ENCODE data around the gene SLFN14.
A peak's percentile ranks its signal among the peaks of the same experiment; 100 is the strongest.
"Not testable (repeated sequence)": the region's sequence is repeated elsewhere in the genome, so short reads cannot be mapped to it uniquely, and the experiment has no call there.

Gene SLFN14

DNA sequence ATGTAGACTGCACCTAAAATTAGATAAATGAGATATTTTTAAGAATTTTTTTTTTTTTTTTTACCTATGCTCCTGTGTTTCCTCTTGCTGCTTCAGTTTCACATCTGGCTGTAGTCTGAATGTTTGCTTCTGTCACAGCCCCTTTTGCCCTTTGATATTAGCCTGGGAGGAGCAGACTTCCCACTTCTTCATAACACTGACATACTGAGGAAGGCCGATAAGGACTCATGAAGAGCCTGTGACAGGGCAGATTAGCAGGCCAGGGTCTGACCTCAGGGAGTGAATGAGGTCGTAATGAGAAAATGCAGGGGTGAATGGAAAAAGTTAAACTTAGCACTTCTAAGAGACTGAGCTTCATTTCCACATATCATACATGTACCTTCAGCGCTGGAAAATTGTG is at the start of gene SLFN14:
Gene SLFN14, minus strand, starts transcription at position 117 of the 400 bp plus-strand sequence. CDS start 2,757 bp downstream, outside the sequence.
- no peak for DNase-seq (ENCODE audit: low read depth in 2 of 2)

DNA sequence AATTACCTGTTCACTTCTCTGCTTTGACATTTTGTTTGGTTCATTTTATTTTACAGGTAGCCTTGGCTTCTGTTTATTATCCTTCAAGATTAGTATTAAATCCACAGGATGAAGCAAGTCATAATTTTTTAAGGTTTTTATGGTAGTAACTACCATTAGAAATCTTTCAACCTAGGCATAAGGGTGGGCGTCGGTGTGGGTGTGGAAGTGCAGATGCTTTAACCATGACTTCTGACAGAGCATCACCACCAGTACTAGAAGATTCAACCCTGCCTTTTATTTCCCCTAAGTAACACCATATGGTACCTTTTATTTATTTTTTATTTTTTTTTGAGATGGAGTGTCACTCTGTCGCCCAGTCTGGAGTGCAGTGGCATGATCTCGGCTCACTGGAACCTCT is 49.2 kb upstream of the SLFN14 start:
- no peak for DNase-seq (ENCODE audit: low read depth in 2 of 2)

DNA sequence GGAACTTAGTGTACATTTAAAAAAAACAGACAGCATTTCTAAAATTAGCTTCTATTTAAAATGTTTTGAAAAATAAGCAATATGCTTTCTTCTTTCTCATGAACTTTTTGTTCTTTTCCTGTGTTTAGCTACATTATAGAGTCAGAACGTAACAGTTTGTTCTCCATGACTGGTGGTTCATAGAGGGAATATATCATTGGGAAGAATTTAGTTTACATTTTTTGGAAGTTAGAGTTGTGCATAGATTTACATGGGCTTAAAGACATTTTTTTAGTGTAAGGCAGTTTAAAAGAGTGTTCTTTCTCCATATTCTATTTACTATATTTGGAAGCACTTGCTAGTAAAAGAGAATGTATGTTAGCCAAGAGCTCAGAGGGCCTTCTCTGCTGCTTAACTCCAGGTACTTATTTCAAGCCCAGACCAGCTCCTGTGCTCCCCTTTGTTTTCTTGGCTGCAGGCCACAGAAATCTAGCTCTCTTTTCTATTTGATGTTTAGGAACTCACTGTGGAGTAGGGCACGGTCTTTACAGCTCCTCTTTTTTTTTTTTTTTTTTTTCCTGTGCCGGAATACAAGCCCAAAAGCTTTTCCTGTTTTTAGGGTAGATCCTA is 46.7 kb upstream of the SLFN14 start:
- no peak for DNase-seq (ENCODE audit: low read depth in 2 of 2)

DNA sequence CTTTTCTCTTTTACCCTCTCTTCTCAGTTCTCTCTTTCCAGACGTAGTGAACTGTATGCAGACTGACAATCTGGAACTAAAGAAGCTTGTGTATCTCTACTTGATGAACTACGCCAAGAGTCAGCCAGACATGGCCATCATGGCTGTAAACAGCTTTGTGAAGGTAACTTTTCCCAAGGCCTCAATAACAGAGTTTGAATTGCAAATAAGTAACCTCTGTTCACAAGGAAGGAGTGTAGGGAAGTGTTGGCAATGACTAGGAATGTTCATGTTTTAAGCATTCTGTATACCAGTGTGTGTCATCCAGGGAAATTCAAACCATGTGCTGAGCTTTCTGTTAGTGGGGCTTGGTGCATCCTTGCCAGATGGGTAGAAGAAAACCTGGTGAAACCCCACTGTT is 45.1 kb upstream of the SLFN14 start:
- DNase-seq (ENCODE audit: low read depth in 2 of 2): no peak

DNA sequence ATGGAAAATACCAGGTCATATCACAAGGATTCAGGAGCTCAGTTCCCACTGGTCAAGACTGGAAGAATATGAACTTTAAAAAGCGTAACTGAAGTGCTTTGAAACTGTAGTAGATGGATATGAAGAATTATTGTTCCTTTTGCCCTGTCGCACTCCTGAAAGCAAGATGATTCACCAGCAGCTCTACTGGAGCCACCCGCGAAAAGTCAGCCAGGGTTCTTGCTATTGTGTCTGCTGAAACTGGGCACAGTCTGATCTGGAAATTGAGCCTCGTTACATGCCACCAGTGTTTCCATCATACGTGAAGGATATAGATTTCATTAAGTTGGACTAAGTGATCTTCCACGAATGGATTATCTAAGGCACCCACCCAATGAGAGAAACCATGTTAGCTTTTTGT is 43.1 kb upstream of the SLFN14 start:
- no peak for DNase-seq (ENCODE audit: low read depth in 2 of 2)

DNA sequence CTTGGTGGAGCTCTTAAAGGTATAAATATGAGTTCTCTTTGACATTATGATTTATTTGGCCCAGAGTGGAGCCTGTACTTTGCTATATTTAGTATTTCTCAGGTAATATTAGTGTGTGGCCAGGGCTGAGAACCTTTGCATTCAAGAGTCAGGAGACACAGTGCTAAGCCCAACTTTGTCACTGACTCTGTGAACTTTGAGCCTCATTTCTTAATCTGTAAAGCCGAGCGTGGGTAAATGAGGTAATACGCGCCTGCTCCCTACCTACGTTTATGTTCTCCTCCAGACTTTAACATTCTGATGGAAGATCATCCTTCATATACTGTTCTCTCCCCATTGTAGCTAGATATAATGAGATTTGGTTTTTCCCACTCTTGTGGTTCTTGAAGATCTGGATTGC is 37.0 kb upstream of the SLFN14 start:
- DNase-seq (ENCODE audit: low read depth in 2 of 2): no peak

DNA sequence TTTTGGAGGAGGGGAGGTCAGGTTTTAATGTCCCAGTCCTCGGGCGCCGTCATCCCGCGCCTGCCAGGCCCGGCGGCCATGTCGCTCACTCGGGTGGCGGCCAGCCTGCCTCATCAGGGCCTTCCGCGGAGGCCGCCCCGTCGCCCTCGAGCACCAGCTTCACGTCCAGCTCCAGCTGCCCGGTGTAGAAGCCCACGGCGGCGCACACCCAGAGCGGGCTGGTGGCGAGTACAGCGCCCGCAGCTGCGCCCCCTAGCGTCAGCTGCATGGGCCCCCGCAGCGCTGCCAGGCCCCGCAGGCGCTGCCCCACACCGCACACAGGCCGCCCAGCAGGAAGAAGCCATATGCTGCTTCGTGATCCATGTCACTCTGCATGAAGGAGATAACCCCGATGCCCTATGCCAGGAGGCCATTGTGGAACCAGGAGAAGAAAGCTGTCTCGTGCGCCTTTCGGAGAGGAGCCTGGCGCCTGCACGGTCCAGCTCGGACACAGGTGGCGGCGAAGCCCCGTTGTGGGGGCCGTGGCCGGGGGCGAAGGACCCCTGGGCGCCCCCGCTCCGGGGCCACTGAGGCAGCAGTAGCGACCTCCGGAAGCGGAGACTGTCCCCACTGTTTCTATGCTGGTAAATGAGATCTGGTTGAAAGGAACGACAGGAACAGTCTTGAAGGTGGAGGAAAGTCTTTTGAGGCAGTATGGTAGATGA is 36.1 kb upstream of the SLFN14 start:
- DNase-seq (ENCODE audit: low read depth in 2 of 2): no peak

DNA sequence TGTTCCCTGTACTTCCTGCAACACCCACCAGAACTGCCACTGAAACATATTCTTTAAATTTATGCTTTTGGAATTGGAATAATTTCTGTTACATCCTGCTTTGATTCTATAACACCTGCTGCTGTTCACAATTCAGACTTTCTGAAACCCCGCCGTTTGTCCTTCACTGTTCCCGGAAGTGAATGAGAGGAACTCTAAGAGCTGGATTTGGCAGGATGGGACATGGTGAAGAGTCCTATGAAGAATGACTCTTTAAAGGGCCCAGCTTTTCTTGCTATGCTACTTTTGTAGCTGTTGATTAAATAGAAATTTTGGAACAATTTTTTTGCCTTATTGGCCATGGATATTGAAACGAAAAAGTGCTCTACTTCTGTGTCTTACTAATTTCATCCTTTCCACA is 35.5 kb upstream of the SLFN14 start:
- DNase-seq (ENCODE audit: low read depth in 2 of 2): no peak

DNA sequence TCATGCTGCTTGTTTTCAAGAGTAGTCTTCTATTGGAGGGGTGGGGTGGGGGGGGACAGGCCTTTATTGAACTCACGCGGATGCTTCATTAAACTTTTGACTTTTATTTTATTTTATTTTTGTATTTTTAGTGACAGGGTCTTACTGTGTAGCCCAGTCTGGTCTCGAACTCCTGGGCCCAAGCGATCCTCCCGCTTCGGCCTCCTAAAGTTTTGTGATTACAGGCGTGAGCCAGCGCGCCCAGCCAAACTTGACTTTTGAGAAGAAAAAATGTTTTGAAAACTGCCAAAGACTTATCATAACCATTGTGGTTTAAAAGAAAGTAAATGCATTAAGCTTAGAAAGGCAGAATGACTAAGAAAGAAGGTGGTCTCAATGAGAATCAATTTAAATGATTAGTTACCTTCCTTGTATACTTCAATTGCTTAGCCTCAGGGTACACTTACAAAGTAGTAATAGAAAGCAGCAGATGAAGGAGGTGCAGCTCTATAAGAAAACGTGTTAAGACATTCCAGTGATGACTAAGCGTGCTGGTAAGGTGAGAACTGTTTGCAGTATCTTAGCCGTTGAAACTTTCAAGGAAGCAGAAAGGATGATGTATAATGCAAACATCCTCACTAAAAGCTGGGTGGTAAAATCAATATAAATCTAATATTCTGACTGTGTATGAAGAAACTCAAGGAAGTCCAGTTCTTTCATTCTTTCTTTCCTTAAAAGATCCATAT is 27.7 kb upstream of the SLFN14 start:
- DNase-seq (ENCODE audit: low read depth in 2 of 2): no peak

DNA sequence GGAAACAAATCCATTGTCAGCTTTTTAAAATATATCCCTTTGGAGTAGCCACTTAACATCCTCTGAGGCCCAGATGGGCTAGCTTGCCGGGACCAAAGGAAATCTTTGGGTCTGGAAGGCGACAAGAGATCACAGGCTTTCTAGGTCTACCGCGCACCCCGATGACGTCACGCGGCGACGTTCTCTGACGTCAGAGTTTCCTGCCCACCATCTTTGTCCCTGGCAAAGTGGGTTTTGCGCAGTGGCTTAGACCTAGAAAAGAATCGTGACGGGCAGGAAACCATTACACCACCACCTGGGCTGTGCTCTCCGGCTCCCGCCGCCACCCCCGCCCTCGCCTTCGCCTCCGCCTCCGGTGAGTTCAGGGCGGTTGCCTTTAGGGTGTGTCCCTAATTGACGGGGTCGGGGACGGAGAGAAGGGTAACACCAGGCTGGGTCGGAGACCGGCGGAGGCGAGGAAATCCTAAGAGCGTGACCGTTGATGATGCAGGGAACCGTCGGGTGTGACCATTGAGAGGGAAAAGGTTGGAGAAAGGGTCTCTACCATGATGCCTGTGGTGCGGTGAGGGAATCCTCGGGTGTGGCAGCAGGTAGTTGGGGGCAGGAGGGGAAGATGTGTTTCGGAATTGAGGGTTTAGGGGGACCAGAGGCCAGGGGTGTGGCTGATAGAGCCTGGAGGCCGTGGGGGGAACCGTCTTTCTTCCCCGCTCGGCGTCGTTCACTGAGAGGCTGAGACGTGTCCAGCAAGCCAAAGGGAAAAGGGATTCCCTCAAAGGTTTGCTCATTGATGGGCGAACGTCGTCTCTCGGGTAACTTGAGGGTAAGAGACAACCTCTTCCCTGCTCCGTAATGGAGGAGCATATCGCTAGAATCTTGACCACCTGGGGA is 26.7 kb upstream of the SLFN14 start, which contains the start of gene AP2B1:
Gene AP2B1, plus strand, starts transcription at position 249 of the 888 bp plus-strand sequence. CDS start 6,709 bp downstream, outside the sequence.
- peak; percentile 91 to 96 for DNase-seq (ENCODE audit: low read depth in 2 of 2)

DNA sequence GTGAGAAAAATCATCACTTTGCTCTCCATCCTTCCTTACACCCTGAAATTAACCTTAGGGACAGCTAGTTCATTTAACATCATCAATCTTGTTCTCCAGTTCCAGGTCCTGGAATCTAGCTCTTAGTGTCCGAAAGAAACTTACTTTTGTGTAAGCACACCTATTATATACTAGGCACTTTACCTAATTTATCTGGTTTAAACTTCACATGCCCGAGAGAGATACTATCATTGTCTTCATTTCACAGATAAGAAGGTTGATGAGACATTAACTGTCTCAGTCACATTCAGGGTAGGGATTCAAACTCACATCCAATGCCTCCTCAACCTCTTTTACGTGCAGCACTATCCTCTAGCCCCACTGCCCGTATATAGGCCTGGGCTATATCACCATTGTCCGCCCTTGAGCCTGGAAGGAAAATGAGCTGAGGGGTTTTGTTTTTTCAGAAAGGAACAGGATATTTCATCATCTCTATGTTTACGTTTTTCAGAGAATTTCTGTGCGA is 26.0 kb upstream of the SLFN14 start:
- DNase-seq (ENCODE audit: low read depth in 2 of 2): no peak

DNA sequence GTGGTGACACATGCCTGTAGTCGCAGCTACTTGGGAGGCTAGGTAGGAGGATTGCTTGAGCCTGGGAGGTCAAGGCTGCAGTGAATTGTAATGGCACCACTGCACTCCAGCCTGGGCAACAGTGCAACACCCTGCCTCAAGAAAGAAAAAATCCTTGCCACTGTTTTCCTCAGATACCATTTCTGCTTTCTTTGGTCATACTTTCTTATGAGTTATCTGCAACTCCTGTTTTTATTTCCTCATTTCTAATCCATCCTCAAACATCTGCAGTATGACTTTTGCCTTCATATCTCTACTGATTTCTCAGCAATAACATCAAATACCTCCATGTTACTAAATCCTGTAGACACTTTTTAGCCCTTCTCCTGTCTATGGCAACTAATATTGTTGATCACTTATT is 23.4 kb upstream of the SLFN14 start:
- no peak for DNase-seq (ENCODE audit: low read depth in 2 of 2)

DNA sequence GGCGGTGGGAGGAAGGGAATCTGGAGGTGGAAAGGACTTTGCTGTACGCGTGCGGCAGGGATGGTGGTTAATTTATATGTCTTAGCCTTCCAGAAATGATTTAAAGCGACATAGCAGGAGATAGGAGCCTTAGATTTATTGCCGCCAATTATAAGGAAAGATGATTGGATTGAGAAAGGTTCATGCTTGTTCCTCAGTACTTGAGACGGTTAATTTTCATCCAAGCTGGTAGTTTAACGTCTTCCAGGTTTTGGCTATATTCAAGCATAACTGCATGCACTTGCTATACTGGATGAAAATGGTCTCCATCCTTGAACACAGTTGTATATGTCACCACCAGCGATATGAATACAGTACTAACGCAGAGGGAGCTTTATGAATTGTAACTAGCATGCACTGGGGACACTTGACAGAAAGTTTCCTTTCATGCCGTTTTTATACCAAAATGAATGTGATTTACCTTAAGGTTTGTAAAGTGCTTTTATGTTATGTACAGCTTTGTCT is 18.4 kb upstream of the SLFN14 start:
- DNase-seq (ENCODE audit: low read depth in 2 of 2): no peak

DNA sequence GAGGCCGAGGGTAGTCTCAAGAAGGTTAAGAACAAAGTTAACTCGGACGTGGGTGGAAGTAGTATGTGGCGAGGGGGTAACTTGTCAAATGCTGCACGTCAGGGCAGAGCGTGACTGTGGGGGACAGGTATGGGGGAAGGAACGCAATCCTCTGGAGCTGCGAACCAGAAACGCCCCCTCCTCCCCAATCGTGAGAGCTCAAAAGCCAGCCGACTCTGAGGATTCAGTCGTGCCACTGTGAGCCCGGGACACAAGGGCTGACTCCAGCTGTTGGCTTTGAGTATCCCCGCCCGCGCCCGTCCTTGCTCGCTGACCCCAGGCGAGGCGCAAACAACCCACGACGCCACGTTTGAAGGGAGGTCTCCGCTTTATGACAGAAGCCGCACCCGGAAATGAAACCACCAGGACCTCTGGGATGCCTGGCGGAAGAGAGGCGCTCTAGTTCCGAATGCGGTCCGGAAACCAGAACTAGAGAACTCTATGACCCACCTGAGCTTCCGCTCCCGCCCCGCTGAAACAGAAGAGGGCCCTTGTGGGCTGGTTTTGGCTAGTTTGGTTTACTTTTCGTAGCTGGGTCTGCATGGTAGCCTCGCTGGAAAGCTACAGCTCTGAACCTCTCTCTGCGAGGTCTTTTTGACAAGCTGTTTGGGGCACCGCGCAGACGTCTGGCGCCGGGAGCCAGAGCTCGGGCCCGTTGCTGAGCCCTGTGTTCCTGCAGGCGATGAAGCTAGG is 17.7 kb upstream of the SLFN14 start, which contains the start of gene PEX12:
Gene PEX12, minus strand, starts transcription at position 375 of the 732 bp plus-strand sequence. CDS start 550 bp downstream, outside the sequence.
- DNase-seq (ENCODE audit: low read depth in 2 of 2): peak; percentile 67 to 82

DNA sequence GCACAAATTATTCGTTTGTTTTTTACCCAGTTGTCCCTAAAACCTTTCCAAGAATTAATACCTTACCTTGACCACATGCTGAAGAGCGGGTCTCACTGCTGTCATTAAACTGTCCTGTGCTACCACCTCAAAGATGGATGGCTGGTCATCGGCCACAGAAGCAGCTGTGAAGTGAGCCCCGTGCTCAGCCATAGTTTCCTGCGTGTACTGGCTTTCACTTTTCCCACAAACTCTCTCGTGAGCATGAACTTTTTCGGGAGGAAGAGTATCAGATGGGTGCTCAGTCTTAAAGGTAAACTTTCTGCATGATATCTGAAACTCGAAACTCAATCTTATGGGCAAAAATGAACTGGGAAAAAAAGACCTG is 17.2 kb upstream of the SLFN14 start:
- DNase-seq (ENCODE audit: low read depth in 2 of 2): no peak

DNA sequence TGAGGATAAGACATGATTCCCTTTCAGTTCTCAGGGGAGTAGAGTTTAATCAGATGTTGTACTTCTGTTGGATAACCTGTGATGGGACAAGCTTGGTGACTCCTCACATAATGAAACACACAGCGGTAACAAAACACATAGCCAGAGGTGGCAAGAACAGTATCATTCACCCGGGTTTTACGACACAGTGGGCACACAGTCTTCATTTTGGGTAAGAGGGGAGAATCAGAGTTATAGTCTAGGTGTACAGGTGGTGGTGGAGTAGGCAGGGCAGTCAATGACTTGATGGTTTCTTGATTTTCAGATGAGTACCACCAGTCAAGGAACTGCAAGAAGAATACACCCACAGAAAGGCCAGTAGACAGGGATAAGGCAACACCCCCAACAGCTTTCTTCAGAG is 15.1 kb upstream of the SLFN14 start:
- no peak for DNase-seq (ENCODE audit: low read depth in 2 of 2)

DNA sequence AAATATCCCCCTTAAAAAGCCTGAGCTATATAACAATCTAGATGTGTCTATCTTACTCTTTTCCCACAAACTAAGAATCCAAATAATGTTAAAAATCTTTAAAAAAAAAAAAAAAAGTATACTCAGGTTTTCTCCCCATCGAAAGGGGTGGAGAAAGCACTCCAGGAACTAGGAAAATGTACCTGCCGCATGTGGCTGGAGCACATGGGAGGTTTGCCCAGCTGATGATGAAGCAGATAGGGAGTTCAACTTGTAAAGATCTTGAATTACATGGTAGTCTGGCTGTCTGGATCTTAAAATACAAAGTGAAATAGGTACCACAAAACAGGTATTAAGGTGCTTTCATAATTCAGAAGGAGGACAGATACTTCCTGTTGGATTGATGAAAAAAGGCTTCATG is 8.8 kb upstream of the SLFN14 start:
- no peak for DNase-seq (ENCODE audit: low read depth in 2 of 2)

DNA sequence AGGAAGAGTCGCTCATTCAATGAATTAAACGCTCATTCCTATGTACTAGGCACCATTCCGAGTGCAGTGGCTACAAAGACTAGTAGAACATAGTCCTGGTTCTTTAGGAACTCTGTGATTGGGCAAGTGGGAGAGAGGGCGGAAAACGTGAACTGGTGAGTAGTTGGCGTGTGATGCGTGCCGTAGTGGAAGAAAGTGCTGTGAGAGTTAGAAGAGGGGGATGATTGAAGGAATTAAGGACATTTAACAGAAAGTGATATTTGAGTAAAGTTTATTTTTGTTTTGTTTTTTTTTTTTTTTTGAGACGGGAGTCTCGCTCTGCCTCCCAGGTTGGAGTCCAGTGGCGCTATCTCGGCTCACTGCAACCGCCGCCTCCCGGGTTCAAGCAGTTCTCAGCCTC is 7.9 kb upstream of the SLFN14 start:
- no peak for DNase-seq (ENCODE audit: low read depth in 2 of 2)

DNA sequence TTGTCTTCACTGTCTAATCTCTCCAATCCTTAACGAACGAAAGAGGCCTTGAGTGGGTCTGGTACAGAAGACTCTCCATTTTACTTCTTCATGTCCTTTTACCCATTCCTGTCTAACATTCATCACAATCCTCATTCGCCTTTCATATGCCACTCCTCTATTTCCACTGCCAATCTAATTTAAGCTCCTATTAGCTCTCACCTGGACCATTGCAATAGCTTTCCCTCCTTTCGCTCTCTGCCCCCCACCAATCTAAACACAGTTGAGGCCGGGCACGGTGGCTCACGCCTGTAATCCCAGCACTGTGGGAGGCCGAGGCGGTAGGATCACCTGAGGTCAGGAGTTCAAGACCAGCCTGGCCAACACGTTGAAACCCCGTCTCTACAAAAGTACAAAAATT is 6.3 kb upstream of the SLFN14 start:
- no peak for DNase-seq (ENCODE audit: low read depth in 2 of 2)

DNA sequence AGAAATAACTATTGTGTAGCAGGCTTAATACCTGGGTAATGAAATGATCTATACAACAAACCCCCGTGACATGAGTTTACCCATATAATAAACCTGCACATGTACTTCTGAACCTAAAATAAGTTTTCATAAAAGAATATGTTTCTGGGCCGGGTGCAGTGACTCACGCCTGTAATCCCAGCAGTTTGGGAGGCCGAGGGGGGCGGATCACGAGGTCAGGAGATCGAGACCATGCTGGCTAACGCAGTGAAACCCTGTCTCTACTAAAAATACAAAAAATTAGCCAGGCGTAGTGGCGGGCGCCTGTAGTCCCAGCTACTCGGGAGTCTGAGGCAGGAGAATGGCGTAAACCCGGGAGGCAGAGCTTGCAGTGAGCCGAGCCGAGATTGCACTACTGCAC is 2.6 kb upstream of the SLFN14 start:
- not testable (repeated sequence) for DNase-seq (ENCODE audit: low read depth in 2 of 2)
